ENCODE results near the gene BRICD5.

GRCh38 chr16:2198283-2198682 lies 12.4 kb downstream of the BRICD5 start:
- no peak for TF ChIP-seq EZH2phosphoT487 (IDR thresholded peaks at IDR 0.05; ENCODE audit: insufficient read depth, low read depth)
- TF ChIP-seq EZH2 (IDR thresholded peaks at IDR 0.05; ENCODE audit: insufficient read depth, poor library complexity, severe bottlenecking), result no peak
